IMR-90 (cell line): ENCODE measurements around the gene MGRN1. TPM values are rescaled to one million over a fixed set of nuclear protein-coding genes. Genes with fewer than 3 reads are reported as not detected.

Experiments
- NFE2L2 ChIP-seq: fragments of 150-350 bp; IDR thresholded peaks from 2 replicates; pipeline ENCODE4 v1.6.1; 2016; ENCODE audit warnings: low read depth, mild to moderate bottlenecking, low read length
- RCOR1 ChIP-seq: IDR thresholded peaks from 2 replicates; pipeline ENCODE4 v1.6.1; 2012; ENCODE audit warnings: mild to moderate bottlenecking, low read length, improper control_type of control experiment; ENCODE audit not compliant: insufficient replicate concordance
- polyA plus RNA-seq, 3 experiments: library from polyadenylated mRNA; depleted of rRNA; stranded (reverse); fragments of >200 nt; gene quantifications; 2 replicates each; pipeline ENCODE4 v1.2.3, GENCODE V29; 2012; ENCODE audit warnings: low replicate concordance in 1 of 3
- total RNA-seq: library from RNA; depleted of rRNA; stranded (reverse); fragments of >200 nt; gene quantifications from 2 replicates; pipeline ENCODE4 v1.2.3, GENCODE V29; 2012

Gene MGRN1
- total and polyA plus RNA-seq, 2 of the 4 experiments (the other 2 are of a cell fraction) = 11.7 to 32.7 TPM

GRCh38 chr16:4656695-4657686 is 32.4 kb downstream of the MGRN1 start (continued):
- TF ChIP-seq NFE2L2 = no peak
- TF ChIP-seq RCOR1 = no peak
